ENCODE results near the gene CEP192.

DNA sequence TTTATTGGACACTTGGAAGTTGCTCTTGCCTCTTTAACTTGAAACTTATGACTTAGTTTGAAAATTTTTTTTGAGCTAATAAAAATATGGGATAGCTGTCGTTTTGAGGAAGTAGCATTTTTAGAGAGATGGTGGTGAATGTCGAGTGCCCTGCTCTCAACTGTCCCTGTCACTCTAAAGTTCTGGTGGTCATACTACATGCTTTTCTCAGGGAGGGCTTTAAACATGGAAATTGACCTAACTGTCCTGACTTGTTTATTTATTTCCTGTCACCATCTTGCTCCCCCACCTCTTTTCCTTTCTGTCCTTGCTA lies 16.0 kb downstream of the CEP192 start:
- TF ChIP-seq, protein P1, sequence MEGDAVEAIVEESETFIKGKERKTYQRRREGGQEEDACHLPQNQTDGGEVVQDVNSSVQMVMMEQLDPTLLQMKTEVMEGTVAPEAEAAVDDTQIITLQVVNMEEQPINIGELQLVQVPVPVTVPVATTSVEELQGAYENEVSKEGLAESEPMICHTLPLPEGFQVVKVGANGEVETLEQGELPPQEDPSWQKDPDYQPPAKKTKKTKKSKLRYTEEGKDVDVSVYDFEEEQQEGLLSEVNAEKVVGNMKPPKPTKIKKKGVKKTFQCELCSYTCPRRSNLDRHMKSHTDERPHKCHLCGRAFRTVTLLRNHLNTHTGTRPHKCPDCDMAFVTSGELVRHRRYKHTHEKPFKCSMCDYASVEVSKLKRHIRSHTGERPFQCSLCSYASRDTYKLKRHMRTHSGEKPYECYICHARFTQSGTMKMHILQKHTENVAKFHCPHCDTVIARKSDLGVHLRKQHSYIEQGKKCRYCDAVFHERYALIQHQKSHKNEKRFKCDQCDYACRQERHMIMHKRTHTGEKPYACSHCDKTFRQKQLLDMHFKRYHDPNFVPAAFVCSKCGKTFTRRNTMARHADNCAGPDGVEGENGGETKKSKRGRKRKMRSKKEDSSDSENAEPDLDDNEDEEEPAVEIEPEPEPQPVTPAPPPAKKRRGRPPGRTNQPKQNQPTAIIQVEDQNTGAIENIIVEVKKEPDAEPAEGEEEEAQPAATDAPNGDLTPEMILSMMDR (IDR thresholded peaks at IDR 0.05), result no peak
- TF ChIP-seq POLR2A (IDR thresholded peaks at IDR 0.05), result no peak

Measured in testis (tissue), 2 donors.